Trophoblast cell (in vitro differentiated cells and primary cell): ENCODE results near the gene EPB41L2.

Source experiments
- DNase-seq, 2 donors: peaks; one replicate each; pipeline ENCODE4 v3.0.0-alpha.2; 2016
- H2AFZ ChIP-seq: 2 replicates; pipeline ENCODE4 v1.6.1; 2013; ENCODE audit warnings: low read length, moderate library complexity, mild to moderate bottlenecking; ENCODE audit not compliant: insufficient read depth, poor library complexity
- H2AK5ac ChIP-seq: 2 replicates; pipeline ENCODE4 v1.6.1; 2013; ENCODE audit warnings: mild to moderate bottlenecking, low read length
- H2BK120ac ChIP-seq: 2 replicates; pipeline ENCODE4 v1.6.1; 2013; ENCODE audit warnings: low read length, mild to moderate bottlenecking, moderate library complexity; ENCODE audit not compliant: insufficient read depth, poor library complexity
- H2BK12ac ChIP-seq: 2 replicates; pipeline ENCODE4 v1.6.1; 2013; ENCODE audit warnings: mild to moderate bottlenecking, low read length, moderate library complexity
- H2BK5ac ChIP-seq: 2 replicates; pipeline ENCODE4 v1.6.1; 2013; ENCODE audit warnings: low read length, low read depth, moderate library complexity, mild to moderate bottlenecking; ENCODE audit not compliant: poor library complexity
- H3K14ac ChIP-seq: 2 replicates; pipeline ENCODE4 v1.6.1; 2013; ENCODE audit warnings: mild to moderate bottlenecking, low read length
- H3K18ac ChIP-seq: 2 replicates; pipeline ENCODE4 v1.6.1; 2013; ENCODE audit warnings: mild to moderate bottlenecking, low read length
- H3K23ac ChIP-seq: 2 replicates; pipeline ENCODE4 v1.6.1; 2013; ENCODE audit warnings: low read length
- H3K27ac ChIP-seq: 2 replicates; pipeline ENCODE4 v1.5.1; 2013; ENCODE audit warnings: low read depth, mild to moderate bottlenecking, inconsistent platforms, low read length, moderate library complexity
- H3K27me3 ChIP-seq: 2 replicates; pipeline ENCODE4 v1.6.1; 2013; ENCODE audit warnings: inconsistent platforms, mild to moderate bottlenecking, low read length, moderate library complexity; ENCODE audit not compliant: insufficient read depth
- H3K36me3 ChIP-seq, 2 experiments: 1 replicate in 1 of 2; 2 replicates in 1 of 2; pipeline ENCODE4 v1.6.1; 2013; ENCODE audit warnings: low read length in 2 of 2, mild to moderate bottlenecking in 2 of 2, moderate library complexity in 1 of 2; ENCODE audit not compliant: insufficient read depth in 2 of 2, control insufficient read depth in 1 of 2
- H3K4ac ChIP-seq: 2 replicates; pipeline ENCODE4 v1.6.1; 2013; ENCODE audit warnings: low read depth, mild to moderate bottlenecking, low read length, moderate library complexity
- H3K4me1 ChIP-seq, 2 experiments: 1 replicate in 1 of 2; 2 replicates in 1 of 2; pipeline ENCODE4 v1.6.1; 2013; ENCODE audit warnings: low read length in 2 of 2, mild to moderate bottlenecking in 2 of 2, moderate library complexity in 1 of 2; ENCODE audit not compliant: insufficient read depth in 2 of 2, control insufficient read depth in 1 of 2
- H3K4me2 ChIP-seq: 2 replicates; pipeline ENCODE4 v1.6.1; 2013; ENCODE audit warnings: inconsistent platforms, mild to moderate bottlenecking, low read length, moderate library complexity
- H3K4me3 ChIP-seq: 2 replicates; pipeline ENCODE4 v1.5.1; 2013; ENCODE audit warnings: mild to moderate bottlenecking, low read depth, low read length, inconsistent platforms
- H3K79me1 ChIP-seq: one replicate; pipeline ENCODE4 v1.6.1; 2013; ENCODE audit warnings: low read length
- H3K79me2 ChIP-seq: 2 replicates; pipeline ENCODE4 v1.6.1; 2013; ENCODE audit warnings: low read length, mild to moderate bottlenecking; ENCODE audit not compliant: control insufficient read depth, insufficient read depth, poor library complexity
- H3K9ac ChIP-seq: 2 replicates; pipeline ENCODE4 v1.6.1; 2013; ENCODE audit warnings: mild to moderate bottlenecking, low read length
- H3K9me3 ChIP-seq: 2 replicates; pipeline ENCODE4 v1.6.1; 2013; ENCODE audit warnings: low read depth, mild to moderate bottlenecking, control low read depth, inconsistent platforms, low read length; ENCODE audit not compliant: insufficient read depth
- H4K12ac ChIP-seq: 2 replicates; pipeline ENCODE4 v1.6.1; 2013; ENCODE audit warnings: low read depth, mild to moderate bottlenecking, low read length, moderate library complexity
- H4K8ac ChIP-seq: 2 replicates; pipeline ENCODE4 v1.6.1; 2013; ENCODE audit warnings: low read depth, mild to moderate bottlenecking, low read length, moderate library complexity
- H4K91ac ChIP-seq: one replicate; pipeline ENCODE4 v1.6.1; 2013; ENCODE audit warnings: low read depth, mild to moderate bottlenecking, low read length, moderate library complexity
- WGBS: extraction: QIAGEN DNeasy Blood & Tissue Kit; methylation state at CpG from one replicate; pipeline ENCODE4 v1.1.7; 2013; ENCODE audit warnings: missing lambda C conversion rate; ENCODE audit not compliant: insufficient read length, insufficient coverage; ENCODE audit errors: extremely low coverage; 5-methylcytosine and 5-hydroxymethylcytosine counted together

The EPB41L2 gene

GRCh38 chr6:131063764-131064272 lies 773 bp upstream of the EPB41L2 start:
- Histone ChIP-seq H3K4me1 (peaks cover 0 to 4% of the 10 kb centered on the region in 2 experiments), H3K4me3 (no peak overlapping the region), H4K91ac (peak overlapping the region; percentile 42), H3K4me2 (peak overlapping the region; percentile 83), H3K27me3 (no peaks in the 10 kb centered on the region), H2BK12ac (peak overlapping the region; percentile 30), H3K14ac (no peak overlapping the region), H3K4ac (no peak overlapping the region), H4K8ac (peak overlapping the region; percentile 13), H3K79me2 (peaks cover 10% of the 10 kb centered on the region), H3K36me3 (no peaks in the 10 kb centered on the region), H2BK120ac (peak overlapping the region; percentile 33), H3K18ac (no peak overlapping the region), H3K23ac (no peak overlapping the region), H3K9ac (peak overlapping the region; percentile 47), H2AK5ac (no peak overlapping the region), H3K27ac (peak overlapping the region; percentile 42), H4K12ac (no peak overlapping the region), H2AFZ (peak overlapping the region; percentile 95), H3K9me3 (no peaks in the 10 kb centered on the region), H3K79me1 (peaks cover 9% of the 10 kb centered on the region), H2BK5ac (no peak overlapping the region)
- WGBS: no CpG with 5 or more reads among the region's 8 CpGs
- no peak for DNase-seq

DNA sequence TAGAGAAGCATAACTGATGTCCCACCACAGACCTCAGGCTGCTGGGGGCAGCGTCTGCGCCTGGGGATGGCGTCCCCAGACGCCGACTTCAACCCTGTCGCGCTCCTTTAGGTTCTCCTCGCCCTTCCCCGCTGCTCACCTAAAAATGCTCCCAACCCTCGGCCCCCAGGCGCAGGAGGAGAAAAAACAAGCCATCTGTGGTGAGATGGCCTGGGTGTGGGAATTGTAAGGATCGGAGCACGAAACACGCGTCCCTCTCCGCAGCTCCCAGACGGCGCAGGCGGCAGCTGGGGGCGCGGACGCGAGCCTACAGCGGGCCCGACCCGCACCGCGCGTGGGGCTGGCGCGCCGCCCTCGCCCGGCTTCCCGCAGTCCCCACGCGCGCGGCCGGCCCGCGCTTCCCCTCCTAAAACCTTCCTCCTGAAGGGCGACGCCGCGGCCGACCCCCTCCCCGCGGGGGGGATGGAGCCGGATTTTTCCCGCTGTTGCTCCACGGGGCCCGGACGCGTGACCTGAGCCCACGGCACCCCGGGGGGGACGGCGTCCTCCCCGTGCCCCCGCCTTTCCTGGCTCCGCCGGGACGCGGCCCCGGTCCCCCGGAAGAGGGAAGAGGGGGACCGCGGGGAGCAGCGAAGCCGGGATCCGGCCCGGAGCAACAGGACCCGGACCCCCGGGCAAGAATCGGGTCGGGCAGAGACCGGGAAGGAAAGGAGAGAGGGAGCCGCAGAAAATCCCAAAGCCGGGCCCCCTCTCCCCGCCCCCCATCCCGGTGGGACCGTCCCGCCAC lies 611 bp downstream of the EPB41L2 start:
- H3K4me3 ChIP-seq: peak overlapping the region; percentile 94
- peaks cover 10% of the 10 kb centered on the region for H3K79me2 ChIP-seq
- H2BK120ac ChIP-seq: peak overlapping the region; percentile 81
- H4K8ac ChIP-seq: peak overlapping the region; percentile 75
- no peak overlapping the region for H2AK5ac ChIP-seq
- no peaks in the 10 kb centered on the region for H3K36me3 ChIP-seq
- H3K4me1 ChIP-seq: peaks cover 0 to 4% of the 10 kb centered on the region in 2 experiments
- peak overlapping the region; percentile 46 for H2BK5ac ChIP-seq
- H3K4me2 ChIP-seq: peak overlapping the region; percentile 83
- peak overlapping the region; percentile 65 for H3K4ac ChIP-seq
- H3K27ac ChIP-seq: peak overlapping the region; percentile 77
- no peaks in the 10 kb centered on the region for H3K27me3 ChIP-seq
- H4K12ac ChIP-seq: no peak overlapping the region
- peak overlapping the region; percentile 67 for H4K91ac ChIP-seq
- H3K79me1 ChIP-seq: peaks cover 9% of the 10 kb centered on the region
- peak overlapping the region; percentile 93 for H3K18ac ChIP-seq
- peak overlapping the region; percentile 76 for H3K9ac ChIP-seq
- no peak overlapping the region for H3K23ac ChIP-seq
- peak; percentile 1 to 30 for DNase-seq
- peak overlapping the region; percentile 79 for H2AFZ ChIP-seq
- no peaks in the 10 kb centered on the region for H3K9me3 ChIP-seq
- WGBS: no CpG with 5 or more reads among the region's 84 CpGs
- H3K14ac ChIP-seq: peak overlapping the region; percentile 75
- peak overlapping the region; percentile 10 for H2BK12ac ChIP-seq

DNA sequence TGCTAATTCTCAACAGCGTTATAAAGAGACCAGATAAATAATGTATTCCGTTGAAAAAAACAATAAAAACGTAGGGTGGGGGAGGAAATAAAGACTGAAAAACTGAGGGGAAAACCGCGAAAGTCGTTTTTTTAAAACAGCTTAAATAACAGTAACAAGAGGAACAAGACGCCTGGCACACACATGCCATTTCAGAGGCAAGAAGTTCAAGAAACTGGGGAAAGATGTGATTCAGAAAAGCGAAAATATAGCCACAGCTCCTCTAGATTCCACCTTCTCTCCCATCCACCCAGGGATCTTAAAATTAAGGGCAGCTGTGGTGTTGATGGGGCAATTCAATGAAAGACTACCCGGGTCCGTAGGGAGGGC lies 1.3 kb downstream of the EPB41L2 start:
- no peak overlapping the region for H3K18ac ChIP-seq
- H3K36me3 ChIP-seq: no peaks in the 10 kb centered on the region
- H3K23ac ChIP-seq: no peak overlapping the region
- H3K4ac ChIP-seq: no peak overlapping the region
- H2AFZ ChIP-seq: no peak overlapping the region
- H3K79me2 ChIP-seq: peaks cover 10% of the 10 kb centered on the region
- no peak overlapping the region for H2AK5ac ChIP-seq
- no peak overlapping the region for H3K4me3 ChIP-seq
- no peak overlapping the region for H2BK120ac ChIP-seq
- no peak overlapping the region for H2BK5ac ChIP-seq
- no peak overlapping the region for H2BK12ac ChIP-seq
- peaks cover 0 to 4% of the 10 kb centered on the region in 2 experiments for H3K4me1 ChIP-seq
- no peak overlapping the region for H3K27ac ChIP-seq
- H3K9me3 ChIP-seq: peaks cover 2% of the 10 kb centered on the region
- H3K27me3 ChIP-seq: no peaks in the 10 kb centered on the region
- H3K14ac ChIP-seq: no peak overlapping the region
- no peak overlapping the region for H3K9ac ChIP-seq
- DNase-seq: peak in 1 of 2 donors; percentile 2
- peak overlapping the region; percentile 83 for H3K4me2 ChIP-seq
- no peak overlapping the region for H4K8ac ChIP-seq
- H4K91ac ChIP-seq: no peak overlapping the region
- no peak overlapping the region for H4K12ac ChIP-seq
- H3K79me1 ChIP-seq: peaks cover 9% of the 10 kb centered on the region
- WGBS: no CpG with 5 or more reads among the region's 10 CpGs

- Histone ChIP-seq H4K12ac (no peak overlapping the region), H3K79me1 (peaks cover 9% of the 10 kb centered on the region), H2AFZ (no peak overlapping the region), H2BK5ac (no peak overlapping the region), H3K14ac (no peak overlapping the region), H3K9me3 (peaks cover 2% of the 10 kb centered on the region), H3K27ac (no peak overlapping the region), H3K79me2 (peaks cover 10% of the 10 kb centered on the region), H3K23ac (no peak overlapping the region), H2AK5ac (no peak overlapping the region), H3K36me3 (no peaks in the 10 kb centered on the region), H3K9ac (no peak overlapping the region), H4K8ac (no peak overlapping the region), H2BK120ac (no peak overlapping the region), H3K4me3 (no peak overlapping the region), H4K91ac (no peak overlapping the region), H2BK12ac (no peak overlapping the region), H3K27me3 (no peaks in the 10 kb centered on the region), H3K4ac (no peak overlapping the region), H3K4me1 (peaks cover 0 to 4% of the 10 kb centered on the region in 2 experiments), H3K4me2 (no peak overlapping the region), H3K18ac (no peak overlapping the region)
- WGBS: no CpG with 5 or more reads among the region's 9 CpGs
- peak in 1 of 2 donors; percentile 5 for DNase-seq
Observed at GRCh38 chr6:131061041-131061750, 1.8 kb downstream of the EPB41L2 start.
